Esophagus muscularis mucosa (tissue), 4 donors: ENCODE data around the gene EIF5B. TPM values are rescaled to one million over a fixed set of nuclear protein-coding genes. Genes with fewer than 3 reads are reported as not detected.

Source experiments
- DNase-seq: peaks from one replicate; pipeline ENCODE4 v3.0.0-alpha.2; 2017; ENCODE audit errors: extremely low spot score
- H3K27ac ChIP-seq, 4 donors: fragments of 200-600 bp; sonication (generic); replicated peaks in 1 of 4; 1 replicate in 3 of 4; 2 replicates in 1 of 4; pipeline ENCODE4 v1.5.1; 2016 to 2019; ENCODE audit warnings: mild to moderate bottlenecking in 1 of 4
- H3K27me3 ChIP-seq, 4 donors: fragments of 200-600 bp; sonication (generic); one replicate each; pipeline versions ENCODE4 v1.5.1 to v1.6.0; 2016 to 2019
- H3K36me3 ChIP-seq, 4 donors: fragments of 200-600 bp; sonication (generic); one replicate each; pipeline ENCODE4 v1.5.1; 2016 to 2019
- H3K4me1 ChIP-seq, 4 donors: fragments of 200-600 bp; sonication (generic); one replicate each; pipeline ENCODE4 v1.5.1; 2016 to 2019
- H3K4me3 ChIP-seq, 4 donors: fragments of 200-600 bp; sonication (generic); 1 replicate in 2 of 4; 2 replicates in 2 of 4; pipeline ENCODE4 v1.5.1; 2016 to 2019; ENCODE audit warnings: mild to moderate bottlenecking in 4 of 4, moderate library complexity in 1 of 4
- H3K9me3 ChIP-seq, 4 donors: fragments of 200-600 bp; sonication (generic); 1 replicate in 3 of 4; 2 replicates in 1 of 4; pipeline ENCODE4 v1.5.1; 2016 to 2019
- CTCF ChIP-seq, 3 experiments: fragments of 200-600 bp in 2 of 3; fragments of 450-650 bp in 1 of 3; sonication (generic) in 2 of 3; IDR thresholded peaks; one replicate each; pipeline ENCODE4 v1.5.1; 2017 to 2019; ENCODE audit warnings: antibody characterized with exemption in 3 of 3, mild to moderate bottlenecking in 2 of 3, moderate library complexity in 1 of 3
- EP300 ChIP-seq: sonication (generic); formaldehyde crosslinking; IDR thresholded peaks from one replicate; pipeline ENCODE4 v1.6.1; 2017; ENCODE audit warnings: antibody characterized with exemption
- POLR2A ChIP-seq: fragments of 450-650 bp; IDR thresholded peaks from one replicate; pipeline ENCODE4 v1.6.1; 2017; ENCODE audit warnings: antibody characterized with exemption, moderate library complexity, mild to moderate bottlenecking, low read depth
- POLR2AphosphoS5 ChIP-seq, 2 donors: sonication (generic); formaldehyde crosslinking; IDR thresholded peaks; one replicate each; pipeline ENCODE4 v1.6.1; 2017; ENCODE audit warnings: antibody characterized with exemption in 2 of 2
- WGBS: methylation state at CpG from one replicate; pipeline ENCODE4 v1.1.5; 2018; 5-methylcytosine and 5-hydroxymethylcytosine counted together
- intact Hi-C: fragments of 100-400 bp; cut with DNase I; formaldehyde crosslinking; loops from one replicate; pipeline ENCODE4 v1.15.1; 2023
- total RNA-seq, 4 donors: library from RNA; depleted of rRNA; stranded (reverse); fragments of >200 nt; gene quantifications; one replicate each; pipeline versions ENCODE4 v1.1.0 to v1.2.1, GENCODE V29; 2016

The EIF5B gene
- total RNA-seq, 4 donors from 2014 or later, result 39.6 to 60.2 (median 47.4) TPM

GRCh38 chr2:99417396-99417795 is 80.2 kb downstream of the EIF5B start:
- no peak for DNase-seq
- TF ChIP-seq EP300, result no peak
- TF ChIP-seq POLR2A, result no peak
- no peak for TF ChIP-seq POLR2AphosphoS5 (IDR thresholded peaks at IDR 0.05)
- no peak for TF ChIP-seq CTCF (IDR thresholded peaks at IDR 0.05)
- Histone ChIP-seq H3K27ac (no peak overlapping the region), H3K27me3 (no peaks in the 10 kb centered on the region), H3K4me1 (peaks cover 3 to 25% (median 15%) of the 10 kb centered on the region in 4 donors), H3K4me3 (no peak overlapping the region), H3K36me3 (peaks cover 0 to 93% (median 64%) of the 10 kb centered on the region in 4 donors), H3K9me3 (no peaks in the 10 kb centered on the region)
- WGBS, result 92% methylated on average over 3 of the region's 3 CpGs
- intact Hi-C loops, result no loop called here

GRCh38 chr2:99420031-99420430 is 82.8 kb downstream of the EIF5B start:
- Histone ChIP-seq H3K27ac (peak overlapping the region in 2 of 4 donors; percentile 44), H3K36me3 (peaks cover 0 to 82% (median 58%) of the 10 kb centered on the region in 4 donors), H3K4me3 (no peak overlapping the region), H3K9me3 (no peaks in the 10 kb centered on the region), H3K27me3 (no peaks in the 10 kb centered on the region), H3K4me1 (peaks cover 4 to 50% (median 41%) of the 10 kb centered on the region in 4 donors)
- 38% methylated on average over 1 of the region's 1 CpG for WGBS
- no peak for DNase-seq
- TF ChIP-seq CTCF (IDR thresholded peaks at IDR 0.05) (no peak), EP300 (no peak), POLR2AphosphoS5 (IDR thresholded peaks at IDR 0.05) (no peak), POLR2A (no peak)
- intact Hi-C loops, result no loop called here

- WGBS, result 84% methylated on average over 5 of the region's 5 CpGs
- H3K27ac ChIP-seq, result no peak overlapping the region
These were observed 83.6 kb downstream of the EIF5B start for GRCh38 chr2:99420751-99421299.

GRCh38 chr2:99421469-99421868 is 84.3 kb downstream of the EIF5B start:
- Histone ChIP-seq H3K27me3 (no peaks in the 10 kb centered on the region), H3K4me1 (peaks cover 4 to 59% (median 46%) of the 10 kb centered on the region in 4 donors), H3K4me3 (no peak overlapping the region), H3K27ac (no peak overlapping the region), H3K9me3 (no peaks in the 10 kb centered on the region), H3K36me3 (peaks cover 0 to 73% (median 51%) of the 10 kb centered on the region in 4 donors)
- no peak for DNase-seq
- TF ChIP-seq POLR2AphosphoS5 (IDR thresholded peaks at IDR 0.05) (no peak), POLR2A (no peak), CTCF (IDR thresholded peaks at IDR 0.05) (no peak), EP300 (no peak)
- whole genome bisulfite sequencing, result 96% methylated on average over 5 of the region's 5 CpGs
- intact Hi-C loops, result no loop called here

More at GRCh38 chr2:99420751-99421299, 83.6 kb downstream of the EIF5B start:
- no peaks in the 10 kb centered on the region for H3K27me3 ChIP-seq
- intact Hi-C loops, result no loop called here
- peaks cover 4 to 58% (median 46%) of the 10 kb centered on the region in 4 donors for H3K4me1 ChIP-seq
- TF ChIP-seq EP300 (no peak), POLR2A (no peak)
- peaks cover 0 to 75% (median 54%) of the 10 kb centered on the region in 4 donors for H3K36me3 ChIP-seq
- no peak overlapping the region for H3K4me3 ChIP-seq
- no peak for DNase-seq
- no peaks in the 10 kb centered on the region for H3K9me3 ChIP-seq

- Histone ChIP-seq H3K9me3 (no peaks in the 10 kb centered on the region), H3K36me3 (peaks cover 0 to 69% (median 46%) of the 10 kb centered on the region in 4 donors), H3K4me1 (peaks cover 4 to 59% (median 46%) of the 10 kb centered on the region in 4 donors), H3K27me3 (no peaks in the 10 kb centered on the region), H3K27ac (peak overlapping the region in 1 of 4 donors; percentile 20), H3K4me3 (no peak overlapping the region)
- no peak for DNase-seq
- TF ChIP-seq POLR2A, result no peak
- TF ChIP-seq CTCF (IDR thresholded peaks at IDR 0.05), result no peak
- no peak for TF ChIP-seq EP300
- no peak for TF ChIP-seq POLR2AphosphoS5 (IDR thresholded peaks at IDR 0.05)
- WGBS, result 41% methylated on average over 3 of the region's 3 CpGs
- intact Hi-C loops, result no loop called here
These were observed 85.4 kb downstream of the EIF5B start for GRCh38 chr2:99422599-99422998.
